Prostate gland (tissue), 2 donors: ENCODE results near the gene NPIPA7. TPM values are rescaled to one million over a fixed set of nuclear protein-coding genes. Genes with fewer than 3 reads are reported as not detected.
"Not testable (repeated sequence)": the region's sequence is repeated elsewhere in the genome, so short reads cannot be mapped to it uniquely, and the experiment has no call there.

Experiments
- DNase-seq: peaks from one replicate; pipeline ENCODE4 v3.0.0-alpha.2; 2019; ENCODE audit warnings: low spot score
- H3K27ac ChIP-seq, 2 donors: fragments of 200-600 bp; sonication (generic); 2 replicates each; pipeline ENCODE4 v1.5.1; 2017 to 2019
- H3K27me3 ChIP-seq: fragments of 200-600 bp; sonication (generic); replicated peaks from 2 replicates; pipeline ENCODE4 v1.5.1; 2019; ENCODE audit not compliant: insufficient read depth
- H3K36me3 ChIP-seq, 2 donors: fragments of 200-600 bp; sonication (generic); 1 replicate in 1 of 2; 2 replicates in 1 of 2; pipeline versions ENCODE4 v1.5.1 to v1.8.1; 2017 to 2019
- H3K4me1 ChIP-seq: fragments of 200-600 bp; sonication (generic); replicated peaks from 2 replicates; pipeline ENCODE4 v1.5.1; 2019
- H3K4me3 ChIP-seq, 2 donors: fragments of 200-600 bp; sonication (generic); 2 replicates each; pipeline ENCODE4 v1.5.1; 2017 to 2019
- H3K9me3 ChIP-seq: fragments of 200-600 bp; sonication (generic); 2 replicates; pipeline ENCODE4 v1.5.1; 2017
- WGBS: methylation state at CpG from one replicate; pipeline ENCODE4 v1.1.5; 2018; 5-methylcytosine and 5-hydroxymethylcytosine counted together
- intact Hi-C: fragments of 100-400 bp; cut with DNase I; formaldehyde crosslinking; loops from one replicate; pipeline ENCODE4 v1.14.2; 2022
- total RNA-seq, 2 donors: library from RNA; depleted of rRNA; stranded (reverse); fragments of >200 nt; gene quantifications; one replicate each; pipeline ENCODE4 v1.1.0, GENCODE V29; 2016

NPIPA7 gene
- 1 to 10 TPM; 4.4 to 5.3 TPM for total RNA-seq

DNA sequence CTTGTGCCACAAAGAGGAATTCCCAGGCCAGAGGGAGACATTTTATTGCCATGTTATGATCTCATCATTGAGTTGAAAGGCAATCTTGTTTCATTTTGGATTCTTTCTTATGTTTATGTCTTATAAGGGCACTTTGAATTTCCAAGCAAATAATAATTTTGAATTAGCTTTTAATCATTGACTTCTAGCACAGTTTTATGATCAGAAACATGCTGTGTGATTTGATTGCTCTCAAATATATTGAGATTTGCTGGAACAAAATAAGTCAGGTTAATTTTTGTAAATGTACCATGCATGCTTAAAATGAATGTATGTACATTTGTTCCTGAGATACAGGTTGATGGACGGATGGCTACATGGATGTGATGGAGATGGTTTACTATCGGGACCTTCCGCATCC, at the start of gene NPIPA7:
Gene NPIPA7 (plus strand): TSS at position 301 of the 400 bp plus-strand sequence. CDS start 105 bp downstream, outside the sequence.
- no CpG with 5 or more reads among the region's 3 CpGs for WGBS
- H3K27ac ChIP-seq, H3K27me3 ChIP-seq, DNase-seq, intact Hi-C loops, H3K36me3 ChIP-seq, H3K4me3 ChIP-seq, H3K9me3 ChIP-seq, H3K4me1 ChIP-seq: not testable (repeated sequence)

DNA sequence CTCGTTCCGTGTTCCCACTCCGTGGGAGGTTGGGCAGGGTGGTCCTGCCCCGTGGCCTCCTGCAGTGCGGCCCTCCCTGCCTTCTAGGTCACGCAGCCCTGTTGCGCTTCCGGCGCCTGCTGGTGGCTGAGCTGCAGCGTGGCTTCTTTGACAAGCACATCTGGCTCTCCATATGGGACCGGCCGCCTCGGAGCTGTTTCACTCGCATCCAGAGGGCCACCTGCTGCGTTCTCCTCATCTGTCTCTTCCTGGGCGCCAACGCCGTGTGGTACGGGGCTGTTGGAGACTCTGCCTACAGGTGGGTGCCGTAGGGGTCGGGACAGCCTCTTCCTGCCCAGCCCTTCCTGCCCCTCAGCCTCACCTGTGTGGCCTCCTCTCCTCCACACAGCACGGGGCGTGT, 47.5 kb upstream of the NPIPA7 start:
- not testable (repeated sequence) for H3K4me1 ChIP-seq, DNase-seq
- WGBS: no CpG with 5 or more reads among the region's 23 CpGs

DNA sequence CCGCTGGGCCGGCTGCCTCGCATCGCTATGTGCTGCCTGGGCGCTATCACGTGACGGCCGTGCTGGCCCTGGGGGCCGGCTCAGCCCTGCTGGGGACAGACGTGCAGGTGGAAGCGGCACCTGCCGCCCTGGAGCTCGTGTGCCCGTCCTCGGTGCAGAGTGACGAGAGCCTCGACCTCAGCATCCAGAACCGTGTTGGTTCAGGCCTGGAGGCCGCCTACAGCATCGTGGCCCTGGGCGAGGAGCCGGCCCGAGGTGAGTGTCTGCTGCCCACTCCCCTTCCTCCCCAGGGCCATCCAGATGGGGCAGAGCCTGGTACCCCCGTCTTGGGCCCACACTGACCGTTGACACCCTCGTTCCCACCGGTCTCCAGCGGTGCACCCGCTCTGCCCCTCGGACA, 21.4 kb upstream of the NPIPA7 start:
- H3K4me1 ChIP-seq, H3K27me3 ChIP-seq, H3K27ac ChIP-seq, H3K9me3 ChIP-seq, H3K4me3 ChIP-seq, DNase-seq, H3K36me3 ChIP-seq, intact Hi-C loops: not testable (repeated sequence)
- WGBS: no CpG with 5 or more reads among the region's 30 CpGs

More for the DNA sequence above, 47.5 kb upstream of the NPIPA7 start:
- intact Hi-C loops, H3K36me3 ChIP-seq, H3K4me3 ChIP-seq, H3K27me3 ChIP-seq, H3K27ac ChIP-seq, H3K9me3 ChIP-seq: not testable (repeated sequence)

DNA sequence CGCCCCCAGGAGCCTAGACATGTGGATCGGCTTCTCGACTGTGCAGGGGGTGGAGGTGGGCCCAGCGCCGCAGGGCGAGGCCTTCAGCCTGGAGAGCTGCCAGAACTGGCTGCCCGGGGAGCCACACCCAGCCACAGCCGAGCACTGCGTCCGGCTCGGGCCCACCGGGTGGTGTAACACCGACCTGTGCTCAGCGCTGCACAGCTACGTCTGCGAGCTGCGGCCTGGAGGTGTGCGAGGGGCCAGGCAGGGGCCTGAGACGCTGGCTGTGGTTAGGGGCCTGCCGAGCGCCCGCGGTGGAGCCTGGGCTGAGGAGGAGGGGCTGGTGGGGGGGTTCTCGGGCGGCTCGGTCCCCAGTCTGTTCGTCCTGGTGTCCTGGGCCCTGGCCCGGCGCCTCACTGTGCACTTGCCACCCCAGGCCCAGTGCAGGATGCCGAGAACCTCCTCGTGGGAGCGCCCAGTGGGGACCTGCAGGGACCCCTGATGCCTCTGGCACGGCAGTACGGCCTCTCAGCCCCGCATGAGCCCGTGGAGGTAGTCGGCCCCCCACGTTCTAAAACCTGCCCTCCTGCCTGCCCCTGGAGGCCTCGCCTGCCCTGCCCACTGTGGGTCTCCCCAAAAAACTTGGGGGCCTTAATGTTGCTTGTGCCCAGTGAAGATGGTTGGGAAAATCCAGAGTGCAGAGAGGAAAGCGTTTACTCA, 20.2 kb upstream of the NPIPA7 start:
- H3K36me3 ChIP-seq, H3K4me3 ChIP-seq, H3K4me1 ChIP-seq, H3K9me3 ChIP-seq, DNase-seq, H3K27ac ChIP-seq, H3K27me3 ChIP-seq, intact Hi-C loops: not testable (repeated sequence)
- 89% methylated on average over 8 of the region's 40 CpGs for WGBS

DNA sequence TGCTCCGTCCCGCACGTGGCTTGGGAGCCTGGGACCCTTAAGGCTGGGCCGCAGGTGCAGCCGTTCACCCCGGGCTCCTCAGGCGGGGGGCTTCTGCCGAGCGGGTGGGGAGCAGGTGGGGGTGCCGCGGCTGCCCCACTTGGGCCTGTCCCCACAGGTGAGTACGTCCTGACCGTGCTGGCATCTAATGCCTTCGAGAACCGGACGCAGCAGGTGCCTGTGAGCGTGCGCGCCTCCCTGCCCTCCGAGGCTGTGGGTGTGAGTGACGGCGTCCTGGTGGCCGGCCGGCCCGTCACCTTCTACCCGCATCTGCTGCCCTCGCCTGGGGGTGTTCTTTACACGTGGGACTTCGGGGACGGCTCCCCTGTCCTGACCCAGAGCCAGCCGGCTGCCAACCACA, 15.3 kb upstream of the NPIPA7 start:
- H3K9me3 ChIP-seq, H3K27me3 ChIP-seq, H3K4me1 ChIP-seq, H3K27ac ChIP-seq, DNase-seq, intact Hi-C loops, H3K4me3 ChIP-seq, H3K36me3 ChIP-seq: not testable (repeated sequence)
- WGBS: no CpG with 5 or more reads among the region's 31 CpGs

DNA sequence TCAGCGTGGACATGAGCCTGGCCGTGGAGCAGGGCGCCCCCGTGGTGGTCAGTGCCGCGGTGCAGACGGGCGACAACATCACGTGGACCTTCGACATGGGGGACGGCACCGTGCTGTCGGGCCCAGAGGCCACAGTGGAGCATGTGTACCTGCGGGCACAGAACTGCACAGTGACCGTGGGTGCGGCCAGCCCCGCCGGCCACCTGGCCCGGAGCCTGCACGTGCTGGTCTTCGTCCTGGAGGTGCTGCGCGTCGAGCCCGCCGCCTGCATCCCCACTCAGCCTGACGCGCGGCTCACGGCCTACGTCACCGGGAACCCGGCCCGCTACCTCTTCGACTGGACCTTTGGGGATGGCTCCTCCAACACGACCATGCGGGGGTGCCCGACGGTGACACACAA, 14.8 kb upstream of the NPIPA7 start:
- no CpG with 5 or more reads among the region's 39 CpGs for WGBS
- DNase-seq, H3K27ac ChIP-seq, H3K4me1 ChIP-seq, intact Hi-C loops, H3K27me3 ChIP-seq, H3K36me3 ChIP-seq, H3K9me3 ChIP-seq, H3K4me3 ChIP-seq: not testable (repeated sequence)

DNA sequence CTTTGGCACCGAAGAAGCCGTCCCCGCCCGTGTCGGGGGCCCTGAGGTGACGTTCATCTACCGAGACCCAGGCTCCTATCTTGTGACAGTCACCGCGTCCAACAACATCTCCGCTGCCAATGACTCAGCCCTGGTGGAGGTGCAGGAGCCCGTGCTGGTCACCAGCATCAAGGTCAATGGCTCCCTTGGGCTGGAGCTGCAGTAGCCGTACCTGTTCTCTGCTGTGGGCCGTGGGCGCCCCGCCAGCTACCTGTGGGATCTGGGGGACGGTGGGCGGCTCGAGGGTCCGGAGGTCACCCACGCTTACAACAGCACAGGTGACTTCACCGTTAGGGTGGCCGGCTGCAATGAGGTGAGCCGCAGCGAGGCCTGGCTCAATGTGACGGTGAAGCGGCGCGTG, 14.2 kb upstream of the NPIPA7 start:
- H3K9me3 ChIP-seq, intact Hi-C loops, H3K27ac ChIP-seq, H3K4me1 ChIP-seq, H3K27me3 ChIP-seq, H3K36me3 ChIP-seq, H3K4me3 ChIP-seq, DNase-seq: not testable (repeated sequence)
- no CpG with 5 or more reads among the region's 28 CpGs for WGBS

DNA sequence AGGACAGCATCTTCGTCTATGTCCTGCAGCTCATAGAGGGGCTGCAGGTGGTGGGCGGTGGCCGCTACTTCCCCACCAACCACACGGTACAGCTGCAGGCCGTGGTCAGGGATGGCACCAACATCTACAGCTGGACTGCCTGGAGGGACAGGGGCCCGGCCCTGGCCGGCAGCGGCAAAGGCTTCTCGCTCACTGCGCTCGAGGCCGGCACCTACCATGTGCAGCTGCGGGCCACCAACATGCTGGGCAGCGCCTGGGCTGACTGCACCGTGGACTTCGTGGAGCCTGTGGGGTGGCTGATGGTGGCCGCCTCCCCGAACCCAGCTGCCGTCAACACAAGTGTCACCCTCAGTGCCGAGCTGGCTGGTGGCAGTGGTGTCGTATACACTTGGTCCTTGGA, 13.6 kb upstream of the NPIPA7 start:
- H3K27ac ChIP-seq, H3K36me3 ChIP-seq, H3K4me1 ChIP-seq, H3K9me3 ChIP-seq, intact Hi-C loops, DNase-seq, H3K27me3 ChIP-seq, H3K4me3 ChIP-seq: not testable (repeated sequence)
- no CpG with 5 or more reads among the region's 21 CpGs for WGBS

DNA sequence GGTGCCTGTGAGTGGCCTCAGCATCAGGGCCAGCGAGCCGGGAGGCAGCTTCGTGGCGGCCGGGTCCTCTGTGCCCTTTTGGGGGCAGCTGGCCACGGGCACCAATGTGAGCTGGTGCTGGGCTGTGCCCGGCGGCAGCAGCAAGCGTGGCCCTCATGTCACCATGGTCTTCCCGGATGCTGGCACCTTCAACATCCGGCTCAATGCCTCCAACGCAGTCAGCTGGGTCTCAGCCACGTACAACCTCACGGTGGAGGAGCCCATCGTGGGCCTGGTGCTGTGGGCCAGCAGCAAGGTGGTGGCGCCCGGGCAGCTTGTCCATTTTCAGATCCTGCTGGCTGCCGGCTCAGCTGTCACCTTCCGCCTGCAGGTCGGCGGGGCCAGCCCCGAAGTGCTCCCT, 13.1 kb upstream of the NPIPA7 start:
- H3K27ac ChIP-seq, H3K4me1 ChIP-seq, DNase-seq, H3K36me3 ChIP-seq, H3K27me3 ChIP-seq, H3K9me3 ChIP-seq, intact Hi-C loops, H3K4me3 ChIP-seq: not testable (repeated sequence)
- WGBS: no CpG with 5 or more reads among the region's 22 CpGs

DNA sequence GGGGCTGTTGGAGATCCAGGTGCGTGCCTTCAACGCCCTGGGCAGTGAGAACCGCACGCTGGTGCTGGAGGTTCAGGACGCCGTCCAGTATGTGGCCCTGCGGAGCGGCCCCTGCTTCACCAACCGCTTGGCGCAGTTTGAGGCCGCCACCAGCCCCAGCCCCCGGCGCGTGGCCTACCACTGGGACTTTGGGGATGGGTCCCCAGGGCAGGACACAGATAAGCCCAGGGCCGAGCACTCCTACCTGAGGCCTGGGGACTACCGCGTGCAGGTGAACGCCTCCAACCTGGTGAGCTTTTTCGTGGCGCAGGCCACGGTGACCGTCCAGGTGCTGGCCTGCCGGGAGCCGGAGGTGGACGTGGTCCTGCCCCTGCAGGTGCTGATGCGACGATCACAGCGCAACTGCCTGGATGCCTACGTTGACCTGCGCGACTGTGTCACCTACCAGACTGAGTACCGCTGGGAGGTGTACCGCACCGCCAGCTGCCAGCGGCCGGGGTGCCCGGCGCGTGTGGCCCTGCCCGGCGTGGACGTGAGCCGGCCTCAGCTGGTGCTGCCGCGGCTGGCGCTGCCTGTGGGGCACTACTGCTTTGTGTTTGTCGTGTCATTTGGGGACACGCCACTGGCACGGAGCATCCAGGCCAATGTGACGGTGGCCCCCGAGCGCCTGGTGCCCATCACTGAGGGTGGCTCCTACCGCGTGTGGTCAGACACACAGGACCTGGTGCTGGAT, 12.2 kb upstream of the NPIPA7 start:
- H3K36me3 ChIP-seq, H3K4me1 ChIP-seq, H3K4me3 ChIP-seq, intact Hi-C loops, H3K9me3 ChIP-seq, H3K27ac ChIP-seq, DNase-seq, H3K27me3 ChIP-seq: not testable (repeated sequence)
- WGBS: no CpG with 5 or more reads among the region's 54 CpGs

DNA sequence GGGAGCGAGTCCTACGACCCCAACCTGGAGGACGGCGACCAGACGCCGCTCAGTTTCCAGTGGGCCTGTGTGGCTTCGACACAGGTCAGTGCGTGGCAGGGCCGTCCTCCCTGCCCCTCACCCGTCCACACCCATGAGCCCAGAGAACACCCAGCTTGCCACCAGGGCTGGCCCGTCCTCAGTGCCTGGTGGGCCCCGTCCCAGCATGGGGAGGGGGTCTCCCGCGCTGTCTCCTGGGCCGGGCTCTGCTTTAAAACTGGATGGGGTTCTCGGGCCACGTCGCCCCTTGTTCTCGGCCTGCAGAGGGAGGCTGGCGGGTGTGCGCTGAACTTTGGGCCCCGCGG, 11.7 kb upstream of the NPIPA7 start:
- H3K27ac ChIP-seq, intact Hi-C loops, H3K36me3 ChIP-seq, H3K27me3 ChIP-seq, H3K9me3 ChIP-seq, DNase-seq, H3K4me1 ChIP-seq, H3K4me3 ChIP-seq: not testable (repeated sequence)
- WGBS: no CpG with 5 or more reads among the region's 23 CpGs

DNA sequence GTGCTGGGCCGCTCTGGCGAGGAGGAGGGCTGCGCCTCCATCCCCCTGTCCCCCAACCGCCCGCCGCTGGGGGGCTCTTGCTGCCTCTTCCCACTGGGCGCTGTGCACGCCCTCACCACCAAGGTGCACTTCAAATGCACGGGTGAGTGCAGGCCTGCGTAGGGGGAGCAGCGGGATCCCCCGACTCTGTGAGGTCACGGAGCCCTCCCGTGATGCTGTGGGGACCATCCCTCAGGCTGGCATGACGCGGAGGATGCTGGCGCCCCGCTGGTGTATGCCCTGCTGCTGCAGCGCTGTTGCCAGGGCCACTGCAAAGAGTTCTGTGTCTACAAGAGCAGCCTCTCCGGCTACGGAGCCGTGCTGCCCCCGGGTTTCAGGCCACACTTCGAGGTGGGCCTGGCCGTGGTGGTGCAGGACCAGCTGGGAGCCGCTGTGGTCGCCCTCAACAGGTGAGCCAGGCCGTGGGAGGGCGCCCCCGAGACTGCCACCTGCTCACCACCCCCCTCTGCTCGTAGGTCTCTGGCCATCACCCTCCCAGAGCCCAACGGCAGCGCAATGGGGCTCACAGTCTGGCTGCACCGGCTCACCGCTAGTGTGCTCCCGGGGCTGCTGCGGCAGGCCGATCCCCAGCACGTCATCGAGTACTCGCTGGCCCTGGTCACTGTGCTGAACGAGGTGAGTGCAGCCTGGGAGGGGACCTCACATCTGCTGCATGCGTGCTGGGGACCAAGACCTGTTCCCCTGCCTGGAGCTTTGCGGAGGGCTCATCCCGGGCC, 9.7 kb upstream of the NPIPA7 start:
- DNase-seq, H3K27me3 ChIP-seq, H3K4me1 ChIP-seq, H3K36me3 ChIP-seq, H3K4me3 ChIP-seq, H3K27ac ChIP-seq, intact Hi-C loops, H3K9me3 ChIP-seq: not testable (repeated sequence)
- WGBS: 50% methylated on average over 8 of the region's 45 CpGs
